ENCODE results near the gene GALNT10.
"Not testable (repeated sequence)": the region's sequence is repeated elsewhere in the genome, so short reads cannot be mapped to it uniquely, and the experiment has no call there.

The GALNT10 gene, protein sequence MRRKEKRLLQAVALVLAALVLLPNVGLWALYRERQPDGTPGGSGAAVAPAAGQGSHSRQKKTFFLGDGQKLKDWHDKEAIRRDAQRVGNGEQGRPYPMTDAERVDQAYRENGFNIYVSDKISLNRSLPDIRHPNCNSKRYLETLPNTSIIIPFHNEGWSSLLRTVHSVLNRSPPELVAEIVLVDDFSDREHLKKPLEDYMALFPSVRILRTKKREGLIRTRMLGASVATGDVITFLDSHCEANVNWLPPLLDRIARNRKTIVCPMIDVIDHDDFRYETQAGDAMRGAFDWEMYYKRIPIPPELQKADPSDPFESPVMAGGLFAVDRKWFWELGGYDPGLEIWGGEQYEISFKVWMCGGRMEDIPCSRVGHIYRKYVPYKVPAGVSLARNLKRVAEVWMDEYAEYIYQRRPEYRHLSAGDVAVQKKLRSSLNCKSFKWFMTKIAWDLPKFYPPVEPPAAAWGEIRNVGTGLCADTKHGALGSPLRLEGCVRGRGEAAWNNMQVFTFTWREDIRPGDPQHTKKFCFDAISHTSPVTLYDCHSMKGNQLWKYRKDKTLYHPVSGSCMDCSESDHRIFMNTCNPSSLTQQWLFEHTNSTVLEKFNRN

GRCh38 chr5:154190595-154191304 lies at the start of gene GALNT10:
TSS of gene GALNT10 (plus strand) at chr5:154190733. CDS start at chr5:154190867, 134 bp downstream.
- DNase-seq (ENCODE audit: low spot score) = peak; percentile 74

DNA sequence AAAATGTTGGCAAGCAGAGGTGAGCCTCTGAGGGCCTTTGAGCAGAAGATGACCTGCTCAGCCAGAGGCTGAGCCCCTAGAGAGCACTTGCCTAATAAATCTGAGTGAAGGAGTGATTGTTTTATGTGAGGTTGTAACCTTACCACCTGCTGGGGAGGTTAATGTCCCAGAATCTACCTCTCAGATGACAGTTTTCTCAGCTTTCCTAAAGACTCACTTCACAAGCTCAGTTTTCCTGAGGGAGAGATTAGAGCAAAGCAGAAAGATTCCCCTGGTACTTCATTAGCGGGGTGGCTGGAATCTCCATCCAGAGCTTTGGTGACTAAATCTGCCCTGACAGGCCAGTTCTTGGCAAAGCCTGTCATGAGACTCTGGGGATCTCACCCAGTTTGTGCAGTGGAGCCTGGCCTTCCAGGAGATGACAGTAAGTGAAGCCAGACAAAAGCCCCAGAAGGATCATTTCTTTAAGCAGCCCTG lies 48.8 kb upstream of the GALNT10 start:
- no peak for DNase-seq (ENCODE audit: low spot score)

DNA sequence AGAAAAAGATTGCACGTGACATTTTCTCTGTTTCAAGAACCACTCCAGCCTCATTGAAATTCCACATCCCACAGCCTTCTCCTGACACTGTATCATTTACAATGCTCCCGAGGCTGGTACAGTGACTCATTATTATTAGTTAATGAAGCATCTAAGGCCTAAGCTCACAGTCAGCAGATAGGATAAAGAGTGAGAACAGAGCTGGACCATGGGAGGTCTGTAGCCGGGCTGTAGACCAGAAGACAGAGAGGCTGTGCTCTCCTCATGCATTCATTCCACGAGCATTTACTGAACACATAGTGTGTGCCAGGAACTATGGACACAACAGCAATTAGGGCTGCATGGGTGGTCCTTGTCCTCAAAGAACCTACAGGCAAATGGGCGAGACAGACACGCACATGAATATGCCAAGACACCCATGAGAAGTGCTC lies 47.3 kb upstream of the GALNT10 start:
- no peak for DNase-seq (ENCODE audit: low spot score)

GRCh38 chr5:154145268-154145667 lies 45.3 kb upstream of the GALNT10 start:
- DNase-seq (ENCODE audit: low spot score) = no peak

GRCh38 chr5:154146409-154146808 lies 44.1 kb upstream of the GALNT10 start:
- no peak for DNase-seq (ENCODE audit: low spot score)

- no peak for DNase-seq (ENCODE audit: low spot score)
These were observed 42.9 kb upstream of the GALNT10 start for GRCh38 chr5:154147666-154148065.

DNA sequence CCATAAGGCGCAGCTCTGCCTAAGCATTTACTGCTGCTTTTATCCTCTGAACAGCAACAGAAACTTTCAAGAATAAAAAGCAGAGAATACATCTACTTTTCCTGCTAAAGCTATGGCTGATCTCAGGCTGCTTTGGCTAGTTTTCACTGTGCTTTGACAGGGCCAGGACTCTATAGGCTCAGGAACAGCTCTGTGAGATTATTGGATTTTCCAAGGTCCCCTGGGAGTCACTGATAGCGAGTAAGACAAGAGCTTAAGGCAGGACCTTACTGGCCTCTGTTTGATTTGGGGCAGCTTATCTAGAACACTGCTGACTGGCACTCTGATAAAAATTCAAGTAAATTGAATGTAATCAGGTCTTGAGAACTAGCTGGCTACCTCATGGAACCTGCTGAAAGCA lies 40.1 kb upstream of the GALNT10 start:
- DNase-seq (ENCODE audit: low spot score) = not testable (repeated sequence)

DNA sequence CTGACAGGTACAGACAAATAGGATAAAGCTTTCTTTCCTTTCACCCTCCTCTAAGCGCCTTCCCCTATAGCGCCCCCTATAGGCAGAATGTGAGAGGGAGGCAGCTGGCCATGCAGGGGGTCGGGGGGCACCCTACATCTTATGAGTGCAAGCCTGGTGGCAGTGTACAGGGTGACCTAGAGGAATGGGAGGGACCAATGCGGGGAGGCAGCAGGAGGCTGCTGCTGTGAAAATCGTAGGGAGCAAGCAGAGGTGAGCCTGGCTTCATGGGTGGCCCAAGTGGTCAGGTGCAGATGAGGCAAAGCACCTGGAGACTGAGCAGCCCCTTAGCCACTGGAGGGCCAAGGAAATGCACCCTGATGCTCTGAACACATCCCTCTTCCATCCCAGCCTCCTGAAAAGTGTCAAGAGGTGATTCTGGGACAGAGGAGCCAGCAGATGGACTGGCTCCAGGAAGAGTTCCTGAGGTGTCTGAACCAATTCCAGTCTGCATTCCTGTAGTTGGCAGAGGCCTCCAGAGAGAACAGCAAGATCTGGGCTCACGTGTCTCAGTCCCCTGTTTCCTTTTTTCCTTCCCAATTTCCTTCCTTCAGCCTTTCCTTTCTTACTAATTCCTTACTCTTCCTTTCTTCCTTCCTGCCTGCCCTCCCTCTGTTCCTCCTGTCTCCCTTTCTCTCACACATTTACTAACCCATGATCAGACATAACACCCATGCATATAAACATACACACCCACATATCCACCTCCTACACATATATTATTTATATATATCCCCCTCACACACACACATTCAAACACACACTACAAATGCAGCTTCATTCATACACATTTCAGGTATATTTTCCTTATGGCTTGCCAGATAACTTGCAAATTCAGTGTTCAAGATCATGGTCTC lies 32.8 kb upstream of the GALNT10 start:
- no peak for DNase-seq (ENCODE audit: low spot score)

DNA sequence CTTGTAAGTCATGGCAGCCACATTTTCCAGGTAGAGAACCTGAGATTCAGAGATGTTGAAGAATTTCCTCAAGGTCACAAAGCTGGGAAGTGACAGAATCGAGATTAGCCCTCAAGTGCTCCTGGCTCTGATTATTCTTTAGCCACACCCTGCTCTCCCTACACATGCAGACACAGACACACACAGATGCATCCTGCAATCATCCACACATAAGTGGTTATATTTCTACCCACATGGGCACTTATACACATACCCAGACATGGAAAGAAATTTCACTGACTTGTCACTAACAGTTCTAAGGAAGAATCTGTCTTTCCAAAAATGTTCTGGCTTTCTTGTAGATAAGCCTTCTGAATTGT lies 32.2 kb upstream of the GALNT10 start:
- DNase-seq (ENCODE audit: low spot score) = no peak

GRCh38 chr5:154159343-154159742 lies 31.2 kb upstream of the GALNT10 start:
- DNase-seq (ENCODE audit: low spot score) = peak; percentile 20

DNA sequence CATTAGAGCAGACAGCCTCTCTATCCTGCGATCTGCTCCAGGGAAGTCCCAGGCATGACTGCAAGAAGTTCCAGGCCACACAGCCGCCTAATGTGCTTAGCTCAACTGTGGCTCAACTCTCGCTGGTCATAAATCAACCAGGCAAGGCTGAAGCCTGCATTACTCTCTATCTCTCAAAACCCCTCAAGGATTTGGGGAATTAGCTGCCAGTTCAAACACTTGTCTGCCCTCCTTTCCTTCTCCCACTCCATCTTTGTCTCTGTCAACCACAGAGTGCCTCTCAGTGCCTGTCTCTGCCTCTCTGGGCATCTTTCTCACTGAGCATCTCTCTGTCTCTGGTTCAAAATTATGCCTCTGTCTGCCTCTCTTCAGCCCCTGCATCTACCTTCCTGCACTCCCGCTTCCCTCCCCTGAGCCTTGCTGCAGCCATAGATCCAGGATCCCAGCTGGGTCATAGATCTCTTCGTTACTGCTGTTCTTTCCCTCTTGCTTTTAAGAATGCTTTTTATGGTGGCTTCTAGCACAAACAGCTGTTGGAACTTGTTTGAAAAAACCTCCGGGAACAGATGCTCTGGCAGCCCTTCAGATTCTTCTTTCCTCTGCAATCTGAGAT lies 27.9 kb upstream of the GALNT10 start:
- DNase-seq (ENCODE audit: low spot score) = no peak

GRCh38 chr5:154163327-154164248 lies 26.9 kb upstream of the GALNT10 start:
- DNase-seq (ENCODE audit: low spot score) = no peak

- no peak for DNase-seq (ENCODE audit: low spot score)
These were observed 26.3 kb upstream of the GALNT10 start for GRCh38 chr5:154164249-154164581.

GRCh38 chr5:154165886-154166285 lies 24.6 kb upstream of the GALNT10 start:
- DNase-seq (ENCODE audit: low spot score) = no peak

DNA sequence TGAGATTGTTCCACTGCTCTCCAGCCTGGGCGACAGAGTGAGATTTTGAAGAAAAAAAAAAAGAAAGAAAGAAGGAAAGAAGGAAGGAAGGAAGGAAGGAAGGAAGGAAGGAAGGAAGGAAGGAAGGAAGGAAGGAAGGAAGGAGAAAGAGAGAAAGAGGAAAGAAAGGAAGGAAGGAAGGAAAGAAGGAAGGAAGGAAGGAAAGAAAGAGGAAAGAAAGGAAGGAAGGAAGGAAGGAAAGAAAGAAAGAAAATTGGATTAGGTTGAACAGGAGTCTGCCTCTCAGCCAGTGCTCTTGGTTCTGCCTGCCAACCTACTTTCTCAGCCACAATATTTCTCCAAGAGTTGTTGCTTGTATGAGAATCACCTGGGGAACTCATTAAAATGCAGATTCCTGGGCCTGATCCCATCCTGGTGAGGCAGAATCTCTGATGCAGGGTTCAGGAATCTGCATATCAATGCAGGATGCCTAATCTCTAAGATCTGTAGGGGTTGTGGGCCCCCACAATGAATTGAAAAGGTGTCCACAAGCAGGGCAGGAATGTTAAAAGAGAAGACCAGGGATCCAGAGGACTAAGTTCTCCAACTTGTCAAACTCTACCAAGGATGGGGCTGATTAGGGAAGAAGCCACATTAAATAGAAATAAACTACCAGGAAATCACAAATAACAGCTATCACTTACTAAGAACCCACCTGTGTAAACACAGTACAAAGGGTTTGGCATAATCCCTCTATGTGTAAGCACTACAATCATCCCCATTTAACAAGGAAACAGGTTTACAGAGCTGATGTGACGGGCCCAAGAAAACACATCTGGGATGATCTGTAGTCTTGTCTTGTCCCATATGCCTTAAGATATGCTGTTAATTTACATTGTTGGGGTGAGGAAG lies 23.4 kb upstream of the GALNT10 start:
- no peak for DNase-seq (ENCODE audit: low spot score)

GRCh38 chr5:154168395-154168794 lies 22.1 kb upstream of the GALNT10 start:
- no peak for DNase-seq (ENCODE audit: low spot score)

DNA sequence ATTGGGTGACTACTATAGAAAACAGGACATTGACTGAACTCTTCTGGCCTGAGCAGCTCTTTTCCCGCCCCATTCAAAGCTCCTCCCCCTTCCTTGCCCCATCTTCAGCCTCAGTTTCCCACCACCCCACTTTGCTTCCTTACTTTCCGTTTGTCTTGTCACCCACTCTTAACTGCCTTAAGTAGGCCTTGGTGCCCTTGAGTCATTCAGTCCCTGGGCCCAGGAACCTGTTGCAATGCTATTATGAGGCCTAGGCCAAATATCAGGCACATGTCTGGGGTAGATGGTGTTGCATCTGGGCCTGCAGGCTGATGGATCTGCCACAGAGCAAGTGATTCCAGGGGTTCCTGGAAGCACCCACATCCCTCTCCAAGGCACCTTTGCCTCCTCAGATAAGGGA lies 17.7 kb upstream of the GALNT10 start:
- no peak for DNase-seq (ENCODE audit: low spot score)

GRCh38 chr5:154174091-154174490 lies 16.4 kb upstream of the GALNT10 start:
- DNase-seq (ENCODE audit: low spot score) = no peak

DNA sequence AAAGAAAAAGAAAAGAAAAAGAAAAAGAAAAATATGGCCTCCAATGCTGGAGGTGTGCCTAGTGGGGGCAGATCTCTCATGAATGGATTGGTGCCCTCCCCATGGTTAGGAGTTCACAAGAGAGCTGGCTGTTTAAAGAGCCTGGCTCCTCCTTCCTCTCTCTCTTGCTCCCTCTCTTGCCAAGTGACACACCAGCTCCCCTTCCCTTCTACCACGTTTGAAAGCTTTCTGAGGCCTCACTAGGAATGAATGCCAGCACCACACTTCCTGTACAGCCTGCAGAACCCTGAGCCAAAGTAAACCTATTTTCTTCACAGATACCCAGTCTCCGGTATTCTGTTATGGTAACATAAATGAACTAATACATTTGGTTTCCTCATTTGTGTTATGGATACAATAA lies 14.4 kb upstream of the GALNT10 start:
- no peak for DNase-seq (ENCODE audit: low spot score)
